GM10847 (cell line): ENCODE data around the gene CH25H.

Source experiments
- POLR2A ChIP-seq: IDR thresholded peaks from 2 replicates; pipeline ENCODE4 v1.6.1; 2011; ENCODE audit not compliant: insufficient read length; ENCODE audit errors: extremely low read depth

Gene CH25H

GRCh38 chr10:89213191-89213808 is 6.2 kb upstream of the CH25H start:
- TF ChIP-seq POLR2A: no peak

DNA sequence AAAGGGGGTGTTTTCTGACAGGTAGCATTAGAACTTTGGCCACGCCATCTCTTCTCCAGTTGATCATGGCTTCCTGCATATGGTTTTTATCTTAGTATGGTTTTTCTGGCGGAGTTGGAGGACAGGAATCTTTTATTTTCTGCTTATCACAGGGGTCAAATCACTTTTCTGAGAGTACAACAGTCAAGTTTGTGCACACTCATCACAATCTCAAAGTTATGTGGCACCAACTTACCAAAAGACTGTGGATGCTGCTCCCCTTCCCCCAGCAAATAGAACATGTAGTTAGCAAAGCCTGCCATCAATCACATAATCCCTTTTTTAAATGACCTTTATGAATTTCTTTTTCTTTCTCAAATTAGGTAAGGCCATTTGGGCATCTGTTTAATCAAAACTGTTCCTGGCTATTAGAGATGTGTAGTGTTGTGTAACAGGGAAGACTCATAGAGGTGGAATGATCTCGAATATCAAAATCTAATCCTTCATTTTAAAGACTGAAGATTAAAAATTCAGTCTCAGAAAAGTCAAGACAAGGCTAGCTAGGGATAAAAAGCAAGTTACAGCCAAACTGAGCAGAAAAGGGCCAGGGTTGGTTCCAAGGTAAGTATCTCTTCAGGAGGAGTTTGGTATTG is 3.8 kb upstream of the CH25H start:
- TF ChIP-seq POLR2A: no peak

DNA sequence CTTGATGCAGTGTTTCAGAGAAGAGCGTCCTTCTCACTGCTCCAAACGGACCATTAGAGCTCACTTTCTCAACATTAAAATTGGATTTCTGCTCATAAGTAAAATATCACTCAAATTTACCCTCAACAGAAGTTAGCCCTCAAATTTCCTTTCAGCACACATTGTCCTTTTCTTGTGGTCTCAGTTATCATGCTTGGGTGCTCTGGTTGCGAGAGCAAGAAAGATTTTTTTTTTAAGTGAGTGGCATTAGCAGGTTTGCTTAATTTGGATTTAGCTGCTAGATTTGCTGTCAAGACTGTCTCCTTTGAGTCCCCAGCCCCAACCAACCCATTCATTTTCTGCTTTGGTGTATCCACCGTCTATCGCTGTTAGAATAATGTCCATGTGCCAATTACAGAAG is 2.6 kb upstream of the CH25H start:
- TF ChIP-seq POLR2A: no peak

DNA sequence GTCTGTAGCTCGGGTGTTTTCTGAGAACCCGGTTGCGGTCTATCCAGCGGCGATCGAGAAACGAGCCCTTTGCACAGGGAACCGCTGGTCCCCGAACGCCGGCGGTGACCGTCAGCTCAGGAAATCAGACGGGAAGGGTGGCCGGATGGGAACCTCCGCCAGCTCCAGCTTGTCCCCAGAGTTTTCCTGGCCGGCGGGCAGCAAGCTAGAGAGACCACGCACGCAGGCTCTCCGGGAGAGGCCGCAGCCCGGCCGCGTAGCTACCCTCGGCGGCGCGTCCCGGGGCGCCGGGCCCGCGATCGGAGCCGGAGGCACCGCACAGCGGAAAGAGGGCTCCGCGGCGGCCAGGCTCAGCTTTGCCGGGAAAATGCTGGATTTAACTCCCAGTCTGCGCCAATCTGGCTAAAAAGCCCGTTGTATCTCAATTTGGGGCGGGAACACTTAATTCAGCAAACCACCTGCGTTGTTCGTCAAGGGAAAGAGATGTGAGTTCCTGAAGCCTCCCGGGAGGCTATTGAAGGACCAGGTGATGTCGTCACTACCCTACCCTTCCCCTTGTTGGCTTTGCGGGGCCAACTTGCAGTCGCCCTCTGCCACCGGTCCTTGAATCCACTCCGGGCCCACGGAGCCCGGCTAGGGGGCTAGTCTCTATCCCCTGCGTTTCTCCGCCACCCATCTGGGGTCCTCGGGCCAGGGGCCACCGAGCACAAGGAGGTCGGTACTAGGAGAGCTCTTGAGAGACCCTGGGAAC is 859 bp upstream of the CH25H start:
- TF ChIP-seq POLR2A: no peak

DNA sequence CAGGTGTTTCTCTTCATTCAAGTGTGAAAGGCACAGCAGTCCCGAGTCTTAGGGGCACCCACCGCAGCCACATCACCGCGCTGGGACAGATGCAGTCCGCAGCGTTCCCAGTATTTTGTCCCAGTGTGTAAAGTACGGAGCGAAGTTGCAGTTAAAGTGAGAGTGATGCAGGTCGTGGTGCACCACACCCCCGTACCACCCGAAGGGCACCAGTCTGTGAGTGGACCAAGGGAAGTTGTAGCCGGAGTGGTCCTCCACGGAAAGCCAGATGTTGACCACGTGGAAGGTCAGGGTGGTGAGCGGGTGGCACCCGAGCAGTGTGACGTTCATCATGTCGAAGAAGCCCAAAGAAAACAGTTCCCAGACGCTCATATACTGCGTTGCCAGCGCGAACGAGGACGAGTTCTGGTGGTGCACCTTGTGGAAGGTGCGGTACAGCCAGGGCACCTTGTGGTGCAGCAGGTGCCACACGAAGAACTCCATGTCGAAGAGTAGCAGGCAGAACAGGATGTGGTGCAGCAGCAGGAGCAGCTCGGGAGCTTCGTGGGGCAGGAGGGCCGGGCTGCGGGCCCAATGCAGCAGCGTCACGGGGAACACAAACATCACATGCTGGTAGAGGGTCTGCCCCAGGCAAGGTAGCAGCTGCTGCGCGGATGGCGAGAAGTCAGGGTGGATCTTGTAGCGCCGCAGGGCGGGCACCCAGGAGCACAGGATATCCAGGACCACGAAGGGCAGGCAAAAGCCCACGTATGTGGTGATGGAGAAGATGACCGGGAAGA is 526 bp downstream of the CH25H start:
- TF ChIP-seq POLR2A: no peak

DNA sequence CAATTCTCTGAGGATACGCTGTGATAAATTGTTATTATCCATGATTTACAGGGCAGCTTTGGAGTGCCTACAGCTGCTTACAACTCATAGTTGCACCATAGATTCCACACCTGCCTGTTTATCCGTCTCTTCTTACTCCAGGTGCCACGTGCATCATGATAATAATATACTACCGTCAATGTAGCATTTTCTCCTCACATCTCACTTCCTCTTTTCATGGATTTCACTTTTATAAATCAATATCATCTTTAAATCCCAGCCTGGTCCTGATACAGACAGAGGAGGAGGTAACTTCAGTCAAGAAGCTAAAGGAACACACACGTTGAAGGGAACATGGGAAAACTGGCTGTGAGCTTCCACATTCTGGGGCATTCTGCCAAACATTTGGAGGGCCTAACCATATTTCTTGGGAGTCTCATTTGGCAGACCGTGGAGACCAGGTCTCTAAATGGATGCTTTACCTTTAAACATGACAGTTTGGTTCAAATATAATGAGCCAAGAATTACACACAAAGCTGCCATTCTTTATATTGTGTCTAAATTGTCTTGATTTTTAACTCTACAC is 2.4 kb downstream of the CH25H start:
- TF ChIP-seq POLR2A: no peak

DNA sequence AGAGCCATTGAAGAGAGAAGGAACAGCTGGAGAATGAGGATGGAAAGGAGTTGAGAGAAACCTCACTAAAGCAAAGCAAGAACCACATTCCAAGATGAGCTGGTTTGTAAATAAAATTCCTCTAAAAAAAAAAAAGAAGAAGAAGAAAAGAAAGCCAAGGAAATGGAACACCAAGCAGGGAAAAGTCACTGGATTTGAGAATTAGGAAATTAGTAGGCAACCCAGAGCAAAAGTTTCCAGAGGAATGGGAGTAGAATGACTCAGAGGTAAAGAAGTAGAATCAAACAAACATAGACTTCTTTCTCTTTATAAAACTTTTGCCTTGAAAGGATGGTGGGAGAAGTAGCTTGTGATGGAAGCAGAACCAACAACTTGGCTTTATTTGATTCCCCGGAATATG is 3.9 kb downstream of the CH25H start:
- no peak for TF ChIP-seq POLR2A

GRCh38 chr10:89202033-89202425 is 5.1 kb downstream of the CH25H start:
- no peak for TF ChIP-seq POLR2A

GRCh38 chr10:89201345-89202032 is 5.6 kb downstream of the CH25H start:
- TF ChIP-seq POLR2A: no peak

GRCh38 chr10:89197473-89197872 is 9.6 kb downstream of the CH25H start:
- TF ChIP-seq POLR2A: no peak

DNA sequence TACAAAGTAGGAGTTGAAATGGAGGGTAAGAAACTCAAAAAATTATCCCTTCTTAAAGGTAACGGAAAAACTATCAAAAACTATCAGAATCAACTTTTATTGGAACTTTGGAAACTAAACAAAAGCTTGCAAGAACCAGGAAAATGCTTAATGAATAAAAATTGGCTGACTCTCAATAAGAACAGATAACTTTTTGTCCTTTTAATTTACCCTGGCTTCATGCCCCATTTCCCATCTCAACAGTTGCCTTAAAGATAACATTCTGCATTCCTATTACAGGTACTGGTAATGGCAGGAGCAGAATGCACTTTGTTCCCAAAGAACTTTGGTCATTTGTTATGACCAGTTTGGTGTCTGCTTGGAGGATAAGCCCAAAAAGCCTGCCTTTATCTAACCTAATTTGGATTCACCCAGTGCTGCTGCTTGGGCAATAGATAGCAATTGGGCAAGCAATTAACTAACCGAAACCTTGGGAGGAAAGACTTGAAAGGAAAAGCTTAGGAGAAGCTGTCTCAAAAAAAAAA is 17.8 kb downstream of the CH25H start:
- TF ChIP-seq POLR2A: no peak

DNA sequence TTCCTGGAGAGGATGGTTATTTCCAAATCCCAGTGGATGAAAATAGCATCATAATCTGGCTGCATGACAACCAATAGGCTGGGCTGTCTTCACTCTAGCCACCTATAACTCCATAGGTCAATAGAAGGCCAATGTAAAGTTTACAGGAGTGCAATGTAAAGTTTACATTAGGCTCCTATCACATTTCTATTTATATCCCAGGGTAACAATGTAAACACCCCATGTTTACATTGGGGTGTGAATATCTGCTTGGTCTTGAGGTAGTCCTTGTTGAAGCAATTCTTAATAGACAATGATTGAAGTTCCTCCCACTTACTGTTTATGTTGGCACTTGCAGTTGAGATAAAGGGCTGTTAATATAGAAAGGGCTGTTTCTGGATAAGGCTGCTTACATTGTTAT is 21.5 kb downstream of the CH25H start:
- no peak for TF ChIP-seq POLR2A

DNA sequence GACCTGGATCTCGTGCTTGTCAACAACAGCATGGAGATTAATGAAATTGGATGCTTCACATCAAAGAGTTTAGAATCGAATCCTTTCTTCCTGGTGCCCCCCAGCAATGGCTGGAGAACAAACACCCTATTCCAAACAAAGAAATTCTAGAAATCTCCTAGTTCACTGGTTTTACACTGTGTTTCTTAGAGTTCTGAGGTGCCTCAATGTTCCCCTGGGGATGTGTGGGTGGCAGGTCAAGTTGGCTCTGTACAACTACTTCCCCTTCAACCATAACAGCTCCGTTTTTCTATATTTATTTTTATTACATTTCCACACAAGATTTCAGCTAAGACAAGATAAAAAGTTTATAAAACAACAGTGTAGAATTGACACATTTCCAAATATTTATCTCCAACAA is 22.5 kb downstream of the CH25H start:
- no peak for TF ChIP-seq POLR2A

GRCh38 chr10:89183571-89183970 is 23.5 kb downstream of the CH25H start:
- no peak for TF ChIP-seq POLR2A

- no peak for TF ChIP-seq POLR2A
These were observed 24.2 kb downstream of the CH25H start for GRCh38 chr10:89182894-89183293.
